SK-N-SH (cell line): Measurements from ENCODE around the gene ACVR1B. TPM values are rescaled to one million over a fixed set of nuclear protein-coding genes. Genes with fewer than 3 reads are reported as not detected.

Source experiments
- CTCF ChIA-PET: fragments of 300-600, 350-600 bp; formaldehyde crosslinking; extraction: SDS; loops from one replicate; lab custom pipeline; 2021; lab: Yijun Ruan, JAX
- POLR2A ChIA-PET: fragments of 350-600 bp; sonication (Branson Sonifier 250); formaldehyde crosslinking; extraction: SDS; loops from one replicate; lab custom pipeline; 2020; ENCODE audit warnings: antibody characterized with exemption, inconsistent platforms; lab: Yijun Ruan, JAX
- DNase-seq: peaks from one replicate; pipeline ENCODE4 v3.0.0; 2012
- H2AFZ ChIP-seq: fragments of 200-600 bp; sonication (generic); 2 replicates; pipeline ENCODE4 v1.8.1; 2016; ENCODE audit warnings: antibody characterized with exemption, mild to moderate bottlenecking, low read depth
- H3F3A ChIP-seq: fragments of 200-600 bp; sonication (generic); replicated peaks from 2 replicates; pipeline ENCODE3; 2016; ENCODE audit warnings: antibody characterized with exemption, mild to moderate bottlenecking; ENCODE audit not compliant: insufficient read depth
- H3K27ac ChIP-seq, 2 experiments: fragments of 200-500 bp in 1 of 2; fragments of 200-600 bp in 1 of 2; sonication (Bioruptor generic) in 1 of 2; sonication (generic), shearing (Covaris generic) in 1 of 2; 2 replicates each; pipeline versions ENCODE4 v1.5.1 to v1.6.1; 2014 to 2016; ENCODE audit warnings: low read depth in 2 of 2, inconsistent platforms in 1 of 2, low read length in 1 of 2, mild to moderate bottlenecking in 1 of 2, mixed read lengths in 1 of 2
- H3K27me3 ChIP-seq: fragments of 200-600 bp; sonication (generic), shearing (Covaris generic); 2 replicates; pipeline ENCODE4 v1.6.1; 2016; ENCODE audit warnings: mixed run types; ENCODE audit not compliant: insufficient read depth
- H3K36me3 ChIP-seq, 2 experiments: fragments of 200-500 bp in 1 of 2; fragments of 200-600 bp in 1 of 2; sonication (Bioruptor generic) in 1 of 2; sonication (generic) in 1 of 2; replicated peaks in 1 of 2; 2 replicates each; pipeline versions ENCODE3 to v1.5.1; 2014 to 2016; ENCODE audit warnings: low read length in 1 of 2, mild to moderate bottlenecking in 1 of 2; ENCODE audit not compliant: insufficient read depth in 2 of 2, control insufficient read depth in 1 of 2
- H3K4me1 ChIP-seq, 2 experiments: fragments of 200-500 bp in 1 of 2; fragments of 200-600 bp in 1 of 2; sonication (Bioruptor generic) in 1 of 2; sonication (generic), shearing (Covaris generic) in 1 of 2; 2 replicates each; pipeline versions ENCODE4 v1.5.1 to v1.6.1; 2014 to 2016; ENCODE audit warnings: low read depth in 1 of 2, low read length in 1 of 2, mixed run types in 1 of 2; ENCODE audit not compliant: insufficient read depth in 2 of 2, control insufficient read depth in 1 of 2
- H3K4me2 ChIP-seq: fragments of 200-600 bp; sonication (generic), shearing (Covaris generic); 2 replicates; pipeline ENCODE4 v1.6.1; 2017; ENCODE audit warnings: mixed run types
- H3K4me3 ChIP-seq, 2 experiments: fragments of 200-500 bp in 1 of 2; fragments of 200-600 bp in 1 of 2; sonication (Bioruptor generic) in 1 of 2; sonication (generic), shearing (Covaris generic) in 1 of 2; 2 replicates each; pipeline versions ENCODE4 v1.5.1 to v1.8.1; 2014 to 2016; ENCODE audit warnings: low read depth in 2 of 2, inconsistent platforms in 1 of 2, low read length in 1 of 2, mild to moderate bottlenecking in 1 of 2, mixed read lengths in 1 of 2, moderate library complexity in 1 of 2
- H3K79me2 ChIP-seq: fragments of 200-600 bp; sonication (generic); 2 replicates; pipeline ENCODE4 v1.8.1; 2017; ENCODE audit warnings: mild to moderate bottlenecking; ENCODE audit not compliant: insufficient read depth
- H3K9ac ChIP-seq: fragments of 200-600 bp; sonication (generic); 2 replicates; pipeline ENCODE4 v1.6.1; 2017; ENCODE audit warnings: mixed run types
- H3K9me2 ChIP-seq: fragments of 200-600 bp; sonication (generic); 2 replicates; pipeline ENCODE4 v1.6.1; 2017; ENCODE audit warnings: mixed run types
- H3K9me3 ChIP-seq: fragments of 200-600 bp; sonication (generic); 2 replicates; pipeline ENCODE4 v1.6.1; 2017; ENCODE audit warnings: mixed run types, mild to moderate bottlenecking, moderate library complexity
- H4K20me1 ChIP-seq: fragments of 200-600 bp; sonication (generic); 2 replicates; pipeline ENCODE4 v1.6.1; 2017; ENCODE audit warnings: mild to moderate bottlenecking, mixed run types; ENCODE audit not compliant: insufficient read depth
- CHD2 ChIP-seq: fragments of 150-350 bp; IDR thresholded peaks from 2 replicates; pipeline ENCODE4 v1.6.1; 2018; ENCODE audit warnings: low read length; ENCODE audit not compliant: partially characterized antibody
- CTCF ChIP-seq: fragments of 200-600 bp; sonication (generic); IDR thresholded peaks from 2 replicates; pipeline ENCODE4 v1.6.1; 2017; ENCODE audit warnings: antibody characterized with exemption, mild to moderate bottlenecking, moderate library complexity
- FOSL2 ChIP-seq: IDR thresholded peaks from 2 replicates; pipeline ENCODE4 v1.4.0; 2012; ENCODE audit warnings: low read depth, mild to moderate bottlenecking, moderate library complexity, borderline replicate concordance
- GABPA ChIP-seq: IDR thresholded peaks from 2 replicates; pipeline ENCODE4 v1.4.0; 2012; ENCODE audit warnings: low read depth, mild to moderate bottlenecking
- RAD21 ChIP-seq: IDR thresholded peaks from 2 replicates; pipeline ENCODE4 v1.6.1; 2012; ENCODE audit warnings: mild to moderate bottlenecking, low read length
- SIN3A ChIP-seq: IDR thresholded peaks from 2 replicates; pipeline ENCODE4 v1.6.1; 2012; ENCODE audit warnings: low read depth, mild to moderate bottlenecking, low read length, moderate library complexity, borderline replicate concordance
- TAF1 ChIP-seq: IDR thresholded peaks from 2 replicates; pipeline ENCODE4 v1.6.1; 2012; ENCODE audit warnings: low read depth, mild to moderate bottlenecking, low read length, moderate library complexity, borderline replicate concordance
- TCF12 ChIP-seq: IDR thresholded peaks from 2 replicates; pipeline ENCODE4 v1.4.0; 2012
- USF2 ChIP-seq: fragments of 150-350 bp; IDR thresholded peaks from 2 replicates; pipeline ENCODE4 v1.6.1; 2017; ENCODE audit warnings: antibody characterized with exemption, low read length, low read depth, borderline replicate concordance
- YY1 ChIP-seq: IDR thresholded peaks from 2 replicates; pipeline ENCODE4 v1.4.0; 2012; ENCODE audit warnings: low read depth, mild to moderate bottlenecking
- WGBS: methylation state at CpG from one replicate; pipeline ENCODE4 v1.1.6; 2017; ENCODE audit warnings: low lambda C conversion rate; 5-methylcytosine and 5-hydroxymethylcytosine counted together
- polyA plus RNA-seq, 3 experiments: library from polyadenylated mRNA; depleted of rRNA; stranded (reverse); fragments of >200 nt; gene quantifications; 2 replicates each; pipeline ENCODE4 v1.2.3, GENCODE V29; 2012
- TF ChIP-seq, protein P1 (sequence below): fragments of 150-350 bp; IDR thresholded peaks from 2 replicates; pipeline ENCODE4 v1.6.1; 2016; ENCODE audit warnings: mild to moderate bottlenecking, low read depth, low read length
- TF ChIP-seq, protein P2 (sequence below): IDR thresholded peaks from 2 replicates; pipeline ENCODE4 v1.6.1; 2012; ENCODE audit warnings: mild to moderate bottlenecking, low read depth, low read length, moderate library complexity

ACVR1B gene
- polyA plus RNA-seq, 1 of the 3 experiments (the other 2 are of a cell fraction), result 12.1 TPM

DNA sequence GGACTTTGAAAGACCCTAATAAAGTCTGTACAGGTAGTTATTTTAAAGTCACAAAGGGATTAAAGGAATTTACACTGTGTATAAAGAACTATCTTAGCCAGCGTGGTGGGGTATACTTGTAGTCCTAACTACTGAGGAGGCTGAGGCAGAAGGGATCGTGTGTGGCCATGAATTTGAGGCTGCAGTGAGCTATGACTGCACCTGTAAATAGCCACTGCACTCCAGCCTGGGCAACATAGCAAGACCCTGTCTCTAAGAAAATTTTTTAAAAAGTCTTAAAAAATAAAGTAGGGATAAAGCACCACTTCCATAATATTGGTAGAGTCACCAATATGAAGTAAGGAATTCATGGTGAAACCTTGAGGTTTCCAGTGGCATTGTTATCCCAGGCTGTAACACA lies 18.1 kb downstream of the ACVR1B start:
- TF ChIP-seq, protein P1, sequence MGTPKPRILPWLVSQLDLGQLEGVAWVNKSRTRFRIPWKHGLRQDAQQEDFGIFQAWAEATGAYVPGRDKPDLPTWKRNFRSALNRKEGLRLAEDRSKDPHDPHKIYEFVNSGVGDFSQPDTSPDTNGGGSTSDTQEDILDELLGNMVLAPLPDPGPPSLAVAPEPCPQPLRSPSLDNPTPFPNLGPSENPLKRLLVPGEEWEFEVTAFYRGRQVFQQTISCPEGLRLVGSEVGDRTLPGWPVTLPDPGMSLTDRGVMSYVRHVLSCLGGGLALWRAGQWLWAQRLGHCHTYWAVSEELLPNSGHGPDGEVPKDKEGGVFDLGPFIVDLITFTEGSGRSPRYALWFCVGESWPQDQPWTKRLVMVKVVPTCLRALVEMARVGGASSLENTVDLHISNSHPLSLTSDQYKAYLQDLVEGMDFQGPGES, result no peak
- TF ChIP-seq, protein P2, sequence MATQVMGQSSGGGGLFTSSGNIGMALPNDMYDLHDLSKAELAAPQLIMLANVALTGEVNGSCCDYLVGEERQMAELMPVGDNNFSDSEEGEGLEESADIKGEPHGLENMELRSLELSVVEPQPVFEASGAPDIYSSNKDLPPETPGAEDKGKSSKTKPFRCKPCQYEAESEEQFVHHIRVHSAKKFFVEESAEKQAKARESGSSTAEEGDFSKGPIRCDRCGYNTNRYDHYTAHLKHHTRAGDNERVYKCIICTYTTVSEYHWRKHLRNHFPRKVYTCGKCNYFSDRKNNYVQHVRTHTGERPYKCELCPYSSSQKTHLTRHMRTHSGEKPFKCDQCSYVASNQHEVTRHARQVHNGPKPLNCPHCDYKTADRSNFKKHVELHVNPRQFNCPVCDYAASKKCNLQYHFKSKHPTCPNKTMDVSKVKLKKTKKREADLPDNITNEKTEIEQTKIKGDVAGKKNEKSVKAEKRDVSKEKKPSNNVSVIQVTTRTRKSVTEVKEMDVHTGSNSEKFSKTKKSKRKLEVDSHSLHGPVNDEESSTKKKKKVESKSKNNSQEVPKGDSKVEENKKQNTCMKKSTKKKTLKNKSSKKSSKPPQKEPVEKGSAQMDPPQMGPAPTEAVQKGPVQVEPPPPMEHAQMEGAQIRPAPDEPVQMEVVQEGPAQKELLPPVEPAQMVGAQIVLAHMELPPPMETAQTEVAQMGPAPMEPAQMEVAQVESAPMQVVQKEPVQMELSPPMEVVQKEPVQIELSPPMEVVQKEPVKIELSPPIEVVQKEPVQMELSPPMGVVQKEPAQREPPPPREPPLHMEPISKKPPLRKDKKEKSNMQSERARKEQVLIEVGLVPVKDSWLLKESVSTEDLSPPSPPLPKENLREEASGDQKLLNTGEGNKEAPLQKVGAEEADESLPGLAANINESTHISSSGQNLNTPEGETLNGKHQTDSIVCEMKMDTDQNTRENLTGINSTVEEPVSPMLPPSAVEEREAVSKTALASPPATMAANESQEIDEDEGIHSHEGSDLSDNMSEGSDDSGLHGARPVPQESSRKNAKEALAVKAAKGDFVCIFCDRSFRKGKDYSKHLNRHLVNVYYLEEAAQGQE, result no peak
- TF ChIP-seq GABPA (no peak), SIN3A (no peak), TAF1 (no peak), USF2 (no peak), TCF12 (no peak), FOSL2 (no peak)
- DNase-seq, result no peak
- WGBS, result 97% methylated on average over 2 of the region's 2 CpGs
- H3K4me2 ChIP-seq, result no peak overlapping the region
- no peaks in the 10 kb centered on the region for H3K27me3 ChIP-seq
- no peaks in the 10 kb centered on the region for H3K36me3 ChIP-seq
- POLR2A ChIA-PET, result no interaction called here
- H3K9me2 ChIP-seq, result no peaks in the 10 kb centered on the region
- peaks cover 8% of the 10 kb centered on the region for H3F3A ChIP-seq
- H3K9ac ChIP-seq, result no peak overlapping the region
- CTCF ChIA-PET, result interaction anchor here (0.9 to 5.1 kb wide), 12 partner anchors 8 to 82 kb away, joined by 3 to 44 read pairs (median 8); partner anchors contain the start of gene ANKRD33
- H4K20me1 ChIP-seq, result peaks cover 9% of the 10 kb centered on the region
- H3K79me2 ChIP-seq, result peaks cover 18% of the 10 kb centered on the region
- H3K4me3 ChIP-seq, result no peak overlapping the region
- H3K9me3 ChIP-seq, result no peaks in the 10 kb centered on the region
- H3K27ac ChIP-seq, result no peak overlapping the region
- H2AFZ ChIP-seq, result no peak overlapping the region
- peaks cover 26 to 30% of the 10 kb centered on the region in 2 experiments; a peak in 3 of 4 replicates for H3K4me1 ChIP-seq

GRCh38 chr12:51970904-51971646 lies 19.6 kb downstream of the ACVR1B start:
- Histone ChIP-seq H3K27ac (no peak overlapping the region), H3K9ac (no peak overlapping the region), H3K4me3 (no peak overlapping the region), H3K79me2 (peaks cover 8% of the 10 kb centered on the region; the same call in 1 of the 2 replicates), H3K9me3 (no peaks in the 10 kb centered on the region), H3K9me2 (no peaks in the 10 kb centered on the region), H3K27me3 (no peaks in the 10 kb centered on the region), H3F3A (peaks cover 8% of the 10 kb centered on the region), H3K4me1 (peaks cover 31% of the 10 kb centered on the region in 2 experiments; a peak in 3 of 4 replicates), H3K4me2 (no peak overlapping the region), H2AFZ (no peak overlapping the region), H3K36me3 (peaks cover 0 to 5% of the 10 kb centered on the region in 2 experiments), H4K20me1 (peaks cover 10% of the 10 kb centered on the region)
- 59% methylated on average over 12 of the region's 13 CpGs for WGBS
- DNase-seq, result peak; percentile 57
- ChIA-PET CTCF (interaction anchor here (0.6 to 5.1 kb wide), 32 partner anchors 10 to 134 kb away, joined by 3 to 44 read pairs (median 4); partner anchors contain the start of gene ANKRD33), POLR2A (no interaction called here)
- TF ChIP-seq CHD2 (no peak), FOSL2 (0 out of 2 replicates have a peak, but pooled peaks have one; percentile 9), YY1 (no peak), CTCF (peak; percentile 67), RAD21 (peak; percentile 16; the same call in 1 of the 2 replicates)
